SK-MEL-5 (cell line): Measurements from ENCODE around the gene CDH15. TPM values are rescaled to one million over a fixed set of nuclear protein-coding genes. Genes with fewer than 3 reads are reported as not detected.

ENCODE experiments used
- DNase-seq: peaks from one replicate; pipeline ENCODE4 v3.0.0-alpha.2; 2016; ENCODE audit warnings: low read depth, low spot score
- in situ Hi-C: cut with HindIII; loops from 2 replicates; pipeline ENCODE4 v1.10.0; 2016; ENCODE audit warnings: low sequenced_read_pairs, high pct_unique_total_duplicates, low pct_unique_long_range_greater_than_20kb
- total RNA-seq: library from RNA; depleted of rRNA; stranded (reverse); fragments of >200 nt; shearing (Covaris generic); gene quantifications from 2 replicates; pipeline ENCODE4 v1.2.3, GENCODE V29; 2014

The CDH15 gene
- total RNA-seq, 1 experiment from 2014 or later, result not detected

- in situ Hi-C loops, result no loop called here
- no peak for DNase-seq
Measured at GRCh38 chr16:89152831-89153700, 18.5 kb upstream of the CDH15 start.

DNA sequence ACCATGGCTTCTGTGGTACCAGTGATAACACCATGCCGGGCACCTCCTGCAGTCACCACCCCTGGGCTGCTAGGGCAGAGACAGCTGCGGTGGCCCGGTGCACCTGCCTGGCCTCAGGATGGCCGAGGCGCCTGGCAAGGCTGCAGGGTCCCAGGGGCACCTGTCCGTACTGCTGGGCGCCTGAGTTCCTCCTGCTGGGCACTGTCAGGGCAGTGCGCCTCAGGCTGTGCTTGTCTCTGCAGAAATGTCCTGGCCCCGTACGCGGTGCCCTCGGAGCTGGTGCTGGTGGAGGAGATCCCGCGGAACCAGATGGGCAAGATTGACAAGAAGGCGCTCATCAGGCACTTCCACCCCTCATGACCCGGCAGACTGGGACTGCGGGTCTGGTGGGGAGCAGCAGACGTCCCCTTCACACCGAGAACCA, 17.7 kb upstream of the CDH15 start:
- in situ Hi-C loops, result no loop called here
- DNase-seq, result no peak

- in situ Hi-C loops, result no loop called here
- no peak for DNase-seq
Measured at GRCh38 chr16:89154390-89155183, 17.0 kb upstream of the CDH15 start.

GRCh38 chr16:89155184-89155679, 16.3 kb upstream of the CDH15 start:
- DNase-seq, result no peak

GRCh38 chr16:89155851-89156739, 15.5 kb upstream of the CDH15 start:
- in situ Hi-C loops, result no loop called here
- no peak for DNase-seq

More at GRCh38 chr16:89155184-89155679, 16.3 kb upstream of the CDH15 start:
- in situ Hi-C loops, result no loop called here

DNA sequence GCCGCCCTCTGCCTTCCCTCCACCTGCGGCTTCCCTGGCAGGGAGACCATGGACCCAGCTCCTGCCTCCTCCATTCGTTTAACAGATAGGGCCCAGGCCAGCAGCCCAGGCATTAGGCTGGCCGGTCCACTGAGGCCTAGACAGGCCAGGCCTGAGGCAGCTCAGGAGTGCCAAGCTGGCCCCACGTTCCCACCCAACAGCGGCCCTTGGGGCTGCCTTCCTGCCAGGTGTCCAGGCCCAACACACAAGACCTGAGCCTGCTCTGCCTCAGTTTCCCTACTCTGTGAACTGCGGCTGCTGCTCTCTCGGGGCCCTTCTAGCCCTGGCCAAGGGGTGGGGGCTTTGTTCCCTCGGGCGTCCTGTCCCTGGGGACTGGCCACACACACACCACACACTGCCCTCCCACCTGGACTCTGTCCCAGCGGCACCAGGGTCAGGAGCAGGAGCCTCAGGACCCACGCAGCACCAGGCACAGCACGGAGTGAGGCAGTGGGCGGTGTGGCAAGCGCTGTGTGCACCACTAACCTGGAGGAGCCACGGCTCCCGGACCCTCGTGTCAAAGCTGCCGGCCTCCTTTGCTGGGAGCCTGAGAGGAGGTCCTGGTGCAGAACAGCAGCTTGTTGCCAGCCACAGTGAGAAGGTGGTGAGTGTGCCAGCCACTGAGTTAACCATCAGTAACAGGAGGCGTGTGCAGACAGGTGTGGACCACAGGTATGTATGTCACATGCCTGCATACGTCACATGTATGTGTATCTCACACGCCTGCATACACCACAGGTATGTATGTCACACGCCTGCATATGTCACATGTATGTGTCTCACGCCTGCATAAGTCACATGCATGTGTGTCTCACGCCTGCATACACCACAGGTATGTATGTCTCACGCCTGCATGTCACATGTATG, 14.6 kb upstream of the CDH15 start:
- in situ Hi-C loops, result no loop called here
- no peak for DNase-seq

GRCh38 chr16:89157778-89158177, 13.8 kb upstream of the CDH15 start:
- in situ Hi-C loops, result no loop called here
- no peak for DNase-seq

GRCh38 chr16:89159066-89159849, 12.3 kb upstream of the CDH15 start:
- in situ Hi-C loops, result no loop called here
- no peak for DNase-seq

DNA sequence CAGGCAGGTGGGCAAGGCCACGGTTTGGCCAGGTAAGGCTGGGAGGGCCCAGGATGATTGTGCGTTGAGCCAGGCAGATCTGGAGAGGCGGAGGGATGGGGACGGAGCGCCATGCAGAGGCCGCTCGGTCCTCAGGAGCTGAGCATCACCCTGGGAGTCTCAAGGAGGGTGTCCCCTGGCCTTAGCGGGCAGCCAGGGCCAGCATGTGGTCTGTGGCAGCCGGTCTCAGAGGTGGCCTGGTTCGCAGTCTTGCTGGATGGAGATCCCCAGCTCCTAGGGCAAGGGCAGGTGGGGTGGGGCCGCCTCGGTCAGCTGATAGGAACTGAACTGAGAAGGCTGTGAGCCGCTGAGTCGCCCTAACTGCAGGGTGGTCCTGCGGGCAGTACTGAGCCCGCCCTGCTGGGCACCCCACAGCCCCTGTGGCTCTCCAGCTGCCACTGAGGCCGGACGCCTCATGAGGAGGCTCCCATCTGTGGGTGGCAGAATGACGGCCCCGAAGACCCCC, 11.6 kb upstream of the CDH15 start:
- in situ Hi-C loops, result no loop called here
- DNase-seq, result no peak

GRCh38 chr16:89160977-89161701, 10.4 kb upstream of the CDH15 start:
- in situ Hi-C loops, result no loop called here

GRCh38 chr16:89161763-89162713, 9.5 kb upstream of the CDH15 start:
- in situ Hi-C loops, result no loop called here
- no peak for DNase-seq

More at GRCh38 chr16:89160977-89161701, 10.4 kb upstream of the CDH15 start:
- DNase-seq, result no peak

DNA sequence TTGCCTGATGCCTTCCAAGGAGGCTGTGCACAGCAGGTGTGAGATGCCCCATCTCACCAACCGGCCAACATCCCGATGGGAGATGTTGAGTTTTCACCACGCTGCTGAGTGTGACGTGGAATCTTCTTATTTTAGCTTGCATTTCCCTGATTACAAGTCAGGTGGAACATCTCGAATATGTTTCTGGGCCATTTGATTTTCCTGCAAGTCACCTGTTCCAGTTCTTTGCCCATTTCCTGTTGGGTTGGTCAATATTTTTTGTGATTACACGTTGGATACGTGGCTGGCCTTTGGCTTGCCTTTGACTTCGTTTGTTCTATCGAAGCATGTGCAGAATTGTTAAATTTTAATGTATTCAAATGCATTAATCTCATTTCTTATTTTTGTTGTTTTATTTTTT, 8.3 kb upstream of the CDH15 start:
- DNase-seq, result no peak
- in situ Hi-C loops, result no loop called here

GRCh38 chr16:89164436-89164835, 7.1 kb upstream of the CDH15 start:
- no peak for DNase-seq
- in situ Hi-C loops, result no loop called here
